K562 (cell line): ENCODE results near the gene FBN1. TPM values are rescaled to one million over a fixed set of nuclear protein-coding genes. Genes with fewer than 3 reads are reported as not detected.

ENCODE experiments used
- ATAC-seq: fragments of 200-7000 bp; cut with Tn5 transposase; 3 replicates; pipeline ENCODE4 v1.9.1; 2020; ENCODE audit warnings: moderate library complexity
- BruUV-seq: library from RNA; stranded (reverse); fragments of 400-500 nt; replicated peaks from 2 replicates; lab custom pipeline; 2021; lab: Mats Ljungman, UMichigan
- CTCF ChIA-PET: fragments of 300-600 bp; formaldehyde crosslinking; extraction: SDS; loops from one replicate; lab custom pipeline; 2021; ENCODE audit warnings: low intra/inter-chr PET ratio; lab: Yijun Ruan, JAX
- POLR2A ChIA-PET: fragments of 300-600, 350-650 bp; sonication (Branson Sonifier 250); formaldehyde crosslinking; extraction: SDS; loops from one replicate; lab custom pipeline; 2021; ENCODE audit warnings: antibody characterized with exemption, inconsistent platforms; lab: Yijun Ruan, JAX
- DNase-seq, 4 experiments: peaks; one replicate each; pipeline versions ENCODE4 v3.0.0 to v3.0.0-alpha.2; 2011 to 2018; ENCODE audit warnings: low spot score in 3 of 4, mixed read lengths in 3 of 4; ENCODE audit errors: extremely low read depth in 1 of 4
- FAIRE-seq: peaks from 2 replicates; lab custom pipeline; 2011; peaks lifted over from hg19 to GRCh38; lab: Jason Lieb, UNC
- H2AFZ ChIP-seq: 2 replicates; pipeline ENCODE4 v1.6.0; 2011; ENCODE audit warnings: low read depth, low read length, control low read depth, inconsistent platforms
- H3K27ac ChIP-seq: fragments of 200-600 bp; 3 replicates; pipeline ENCODE4 v1.8.0; 2011; ENCODE audit warnings: low read depth, mild to moderate bottlenecking, control low read depth, inconsistent platforms, low read length, moderate library complexity, mixed read lengths; ENCODE audit errors: extremely low read depth
- H3K27me3 ChIP-seq, 2 experiments: fragments of 300-600 bp in 1 of 2; 2 replicates in 1 of 2; 3 replicates in 1 of 2; pipeline versions ENCODE4 v1.6.0 to v1.8.0; 2011; ENCODE audit warnings: inconsistent platforms in 2 of 2, low read length in 2 of 2, mild to moderate bottlenecking in 1 of 2, mixed read lengths in 1 of 2, moderate library complexity in 1 of 2; ENCODE audit not compliant: control insufficient read depth in 2 of 2, insufficient read depth in 2 of 2
- H3K36me3 ChIP-seq: fragments of 300-600 bp; 3 replicates; pipeline ENCODE4 v1.8.0; 2011; ENCODE audit warnings: mild to moderate bottlenecking, low read length, inconsistent platforms; ENCODE audit not compliant: control insufficient read depth, insufficient read depth
- H3K4me1 ChIP-seq, 2 experiments: fragments of 200-600 bp in 1 of 2; replicated peaks in 1 of 2; 2 replicates in 1 of 2; 3 replicates in 1 of 2; pipeline versions ENCODE4 v1.5.1 to v1.8.0; 2011; ENCODE audit warnings: inconsistent platforms in 2 of 2, low read length in 2 of 2, mild to moderate bottlenecking in 1 of 2, mixed read lengths in 1 of 2, moderate library complexity in 1 of 2; ENCODE audit not compliant: control insufficient read depth in 2 of 2, insufficient read depth in 2 of 2
- H3K4me2 ChIP-seq: 2 replicates; pipeline ENCODE4 v1.6.1; 2011; ENCODE audit warnings: low read length, control low read depth, inconsistent platforms, mixed read lengths; ENCODE audit not compliant: insufficient read depth
- H3K4me3 ChIP-seq: fragments of 200-600 bp; sonication (generic), shearing (Covaris generic); 2 replicates; pipeline ENCODE4 v1.5.1; 2016; ENCODE audit warnings: control low read depth, inconsistent platforms
- H3K79me2 ChIP-seq: fragments of 200-600 bp; 3 replicates; pipeline ENCODE4 v1.8.0; 2011; ENCODE audit warnings: low read length, inconsistent platforms; ENCODE audit not compliant: control insufficient read depth, insufficient read depth
- H3K9ac ChIP-seq, 2 experiments: 2 replicates each; pipeline versions ENCODE4 v1.6.0 to v1.6.1; 2011; ENCODE audit warnings: low read depth in 2 of 2, low read length in 2 of 2, control low read depth in 1 of 2, inconsistent platforms in 1 of 2, mild to moderate bottlenecking in 1 of 2, mixed read lengths in 1 of 2; ENCODE audit not compliant: insufficient read depth in 1 of 2
- H3K9me1 ChIP-seq: one replicate; pipeline ENCODE4 v1.6.0; 2011; ENCODE audit warnings: inconsistent platforms, mild to moderate bottlenecking, low read length, moderate library complexity; ENCODE audit not compliant: control insufficient read depth, insufficient read depth
- H3K9me3 ChIP-seq: replicated peaks from 2 replicates; pipeline ENCODE4 v1.5.1; 2011; ENCODE audit warnings: low read depth, low read length, inconsistent platforms; ENCODE audit not compliant: control insufficient read depth, insufficient read depth
- H4K20me1 ChIP-seq: replicated peaks from 2 replicates; pipeline ENCODE4 v1.6.1; 2011; ENCODE audit warnings: low read length, inconsistent platforms, mixed read lengths; ENCODE audit not compliant: control insufficient read depth, insufficient read depth
- ATF1 ChIP-seq, 2 experiments: fragments of 450-650 bp in 1 of 2; IDR thresholded peaks; 2 replicates each; pipeline ENCODE4 v1.6.1; 2016; ENCODE audit warnings: missing compliant biosample characterization in 1 of 2, missing genetic modification characterization in 1 of 2
- C11orf30 ChIP-seq: fragments of 450-650 bp; IDR thresholded peaks from 2 replicates; pipeline ENCODE4 v1.6.1; 2016; ENCODE audit warnings: low read depth, mild to moderate bottlenecking
- MAFF ChIP-seq: IDR thresholded peaks from 2 replicates; pipeline ENCODE4 v1.6.1; 2012; ENCODE audit warnings: low read length, improper control_type of control experiment
- MAFG ChIP-seq: fragments of 450-650 bp; conservative IDR thresholded peaks from 2 replicates; pipeline ENCODE4 v1.6.1; 2016; ENCODE audit warnings: missing genetic modification characterization, missing compliant biosample characterization
- MAFK ChIP-seq: IDR thresholded peaks from 2 replicates; pipeline ENCODE4 v1.6.1; 2011; ENCODE audit warnings: low read length, improper control_type of control experiment
- PYGO2 ChIP-seq: fragments of 450-650 bp; IDR thresholded peaks from 2 replicates; pipeline ENCODE4 v1.6.1; 2016; ENCODE audit warnings: mild to moderate bottlenecking, missing genetic modification characterization, moderate library complexity, missing compliant biosample characterization
- RAD21 ChIP-seq, 2 experiments: fragments of 250-450 bp in 1 of 2; fragments of 450-650 bp in 1 of 2; sonication (Bioruptor Pico) in 1 of 2; formaldehyde crosslinking in 1 of 2; IDR thresholded peaks in 1 of 2; conservative IDR thresholded peaks in 1 of 2; 2 replicates each; pipeline versions ENCODE4 v1.4.0 to v1.8.0; 2020 to 2022; ENCODE audit warnings: mild to moderate bottlenecking in 2 of 2, moderate library complexity in 1 of 2
- ZNF197 ChIP-seq: fragments of 200-800 bp; sonication (Bioruptor generic); IDR thresholded peaks from 2 replicates; pipeline ENCODE4 v1.6.1; 2016; ENCODE audit warnings: low read depth, missing genetic modification characterization, missing compliant biosample characterization
- ZNF316 ChIP-seq: fragments of 450-650 bp; IDR thresholded peaks from 2 replicates; pipeline ENCODE4 v1.6.1; 2016
- ZNF778 ChIP-seq: fragments of 450-650 bp; formaldehyde crosslinking; IDR thresholded peaks from 2 replicates; pipeline ENCODE4 v1.4.0; 2020; ENCODE audit warnings: mild to moderate bottlenecking, moderate library complexity
- WGBS: fragments of 100-300 bp; shearing (Covaris generic); methylation state at CpG from one replicate; pipeline ENCODE4 v1.1.6; 2016; ENCODE audit warnings: low coverage, mixed read lengths; ENCODE audit not compliant: insufficient coverage; ENCODE audit errors: missing lambda C conversion rate; 5-methylcytosine and 5-hydroxymethylcytosine counted together
- in situ Hi-C: fragments of 300-500 bp; cut with MboI; formaldehyde crosslinking; loops from 4 replicates; pipeline ENCODE4 v1.15.0; 2018; ENCODE audit warnings: inconsistent platforms, mixed read lengths
- intact Hi-C: fragments of 100-400 bp; cut with micrococcal nuclease; formaldehyde crosslinking; loops from 2 replicates; pipeline ENCODE4 v1.14.2; 2022
- polyA plus RNA-seq, 8 experiments: library from polyadenylated mRNA; depleted of rRNA in 4 of 8; stranded (reverse) in 5 of 8; unstranded in 3 of 8; fragments of >200 nt; fragmentation: Nextera tagmentation in 2 of 8; fragmentation: Illumina TruSeq in 1 of 8; extraction: Ambion mirVana in 2 of 8; extraction: Trizol in 1 of 8; gene quantifications; 2 replicates each; pipeline versions ENCODE4 v1.2.1 to v1.2.3, GENCODE V29; 2011 to 2014; ENCODE audit warnings: inconsistent platforms in 1 of 8, missing spikeins in 1 of 8
- total RNA-seq, 7 experiments: library from RNA; depleted of rRNA in 6 of 7; stranded (reverse); fragments of >200 nt in 6 of 7; fragmentation: Illumina TruSeq in 2 of 7; extraction: Trizol in 2 of 7; gene quantifications; 2 replicates each; pipeline versions ENCODE4 v1.2.1 to v1.2.3, GENCODE V29; 2011 to 2021; ENCODE audit warnings: low replicate concordance in 1 of 7
- TF ChIP-seq, protein P1 (sequence below): sonication (generic); formaldehyde crosslinking; IDR thresholded peaks from 2 replicates; pipeline ENCODE4 v1.8.0; 2022; ENCODE audit warnings: mild to moderate bottlenecking, missing genetic modification reagents

Gene FBN1
- total and polyA plus RNA-seq, 9 of the 15 experiments (the other 6 are each of a cell fraction or from before 2014, with no cell fraction given): 0.15 to 1.2 (median 0.60) TPM

DNA sequence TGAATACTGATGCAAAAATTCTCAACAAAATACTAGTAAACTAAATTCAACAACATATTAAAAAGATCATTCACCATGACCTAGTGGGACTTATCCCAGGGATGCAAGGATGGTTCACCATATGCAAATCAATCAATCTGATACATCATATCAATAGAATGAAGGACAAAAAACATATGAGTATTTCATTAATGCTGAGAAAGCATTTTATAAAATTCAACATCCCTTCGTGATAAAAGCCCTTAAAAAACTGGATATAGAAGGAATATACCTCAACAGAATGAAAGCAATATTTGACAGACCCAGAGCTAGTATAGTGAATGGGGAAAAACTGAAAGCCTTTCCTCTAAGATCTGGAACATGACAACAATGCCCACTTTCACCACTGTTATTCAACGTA, 43.0 kb upstream of the FBN1 start:
- CTCF ChIA-PET: no interaction called here
- TF ChIP-seq PYGO2 (tag) (no peak), ZNF778 (no peak), MAFK (peak; percentile 50; the same call in 1 of the 2 replicates), C11orf30 (peak; percentile 73), MAFG (tag) (peak; percentile 59), MAFF (peak; percentile 63; the same call in 1 of the 2 replicates), ZNF316 (peak; percentile 86), RAD21 (CRISPR knock-in tag; conservative IDR thresholded peaks at IDR 0.05 in 1 of 2, IDR thresholded peaks at IDR 0.05 in 1 of 2) (no peak), ATF1 (CRISPR knock-in tag; IDR thresholded peaks at IDR 0.05) (no peak), ATF1 (tag; IDR thresholded peaks at IDR 0.05) (no peak), ZNF197 (CRISPR knock-in tag) (no peak)
- TF ChIP-seq, protein P1, sequence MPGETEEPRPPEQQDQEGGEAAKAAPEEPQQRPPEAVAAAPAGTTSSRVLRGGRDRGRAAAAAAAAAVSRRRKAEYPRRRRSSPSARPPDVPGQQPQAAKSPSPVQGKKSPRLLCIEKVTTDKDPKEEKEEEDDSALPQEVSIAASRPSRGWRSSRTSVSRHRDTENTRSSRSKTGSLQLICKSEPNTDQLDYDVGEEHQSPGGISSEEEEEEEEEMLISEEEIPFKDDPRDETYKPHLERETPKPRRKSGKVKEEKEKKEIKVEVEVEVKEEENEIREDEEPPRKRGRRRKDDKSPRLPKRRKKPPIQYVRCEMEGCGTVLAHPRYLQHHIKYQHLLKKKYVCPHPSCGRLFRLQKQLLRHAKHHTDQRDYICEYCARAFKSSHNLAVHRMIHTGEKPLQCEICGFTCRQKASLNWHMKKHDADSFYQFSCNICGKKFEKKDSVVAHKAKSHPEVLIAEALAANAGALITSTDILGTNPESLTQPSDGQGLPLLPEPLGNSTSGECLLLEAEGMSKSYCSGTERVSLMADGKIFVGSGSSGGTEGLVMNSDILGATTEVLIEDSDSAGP: no peak
- WGBS: 12% methylated on average over 2 of the region's 2 CpGs
- Histone ChIP-seq H3K27me3 (no peaks in the 10 kb centered on the region), H3K9ac (no peak overlapping the region), H3K27ac (no peak overlapping the region), H3K4me1 (no peaks in the 10 kb centered on the region; a peak in 1 of 5 replicates), H3K79me2 (no peaks in the 10 kb centered on the region), H3K36me3 (no peaks in the 10 kb centered on the region), H3K4me2 (no peak overlapping the region), H3K9me3 (no peaks in the 10 kb centered on the region), H4K20me1 (no peaks in the 10 kb centered on the region), H3K4me3 (no peak overlapping the region), H3K9me1 (no peaks in the 10 kb centered on the region), H2AFZ (no peak overlapping the region)
- POLR2A ChIA-PET: no interaction called here
- ATAC-seq (no peak), DNase-seq (no peak), FAIRE-seq (no peak)
- BruUV-seq: no TSS peak
- in situ Hi-C loops: no loop called here
- intact Hi-C loops: no loop called here
